Epidermal melanocyte (primary cell): ENCODE data around the gene LIFR.
"Not testable (repeated sequence)": the region's sequence is repeated elsewhere in the genome, so short reads cannot be mapped to it uniquely, and the experiment has no call there.

Source experiments
- DNase-seq: peaks from one replicate; pipeline ENCODE4 v3.0.0; 2011; ENCODE audit warnings: low spot score; ENCODE audit not compliant: insufficient read length

The LIFR gene

GRCh38 chr5:38518341-38518740 is 38.1 kb downstream of the LIFR start:
- no peak for DNase-seq

GRCh38 chr5:38516649-38517048 is 39.8 kb downstream of the LIFR start:
- not testable (repeated sequence) for DNase-seq

GRCh38 chr5:38515646-38516045 is 40.8 kb downstream of the LIFR start:
- no peak for DNase-seq

GRCh38 chr5:38515092-38515491 is 41.4 kb downstream of the LIFR start:
- no peak for DNase-seq

- no peak for DNase-seq
Measured at GRCh38 chr5:38509185-38509584, 47.3 kb downstream of the LIFR start.

- no peak for DNase-seq
Measured at GRCh38 chr5:38506302-38506701, 50.1 kb downstream of the LIFR start.

- DNase-seq, result no peak
Measured at GRCh38 chr5:38500573-38501260, 55.7 kb downstream of the LIFR start.

GRCh38 chr5:38497946-38498345 is 58.5 kb downstream of the LIFR start:
- no peak for DNase-seq

GRCh38 chr5:38494763-38495162 is 61.7 kb downstream of the LIFR start:
- no peak for DNase-seq

GRCh38 chr5:38494175-38494574 is 62.3 kb downstream of the LIFR start:
- DNase-seq, result no peak

GRCh38 chr5:38483805-38484398 is 72.5 kb downstream of the LIFR start:
- no peak for DNase-seq

- DNase-seq, result no peak
Measured at GRCh38 chr5:38479315-38479904, 77.0 kb downstream of the LIFR start.

GRCh38 chr5:38478878-38479277 is 77.6 kb downstream of the LIFR start:
- DNase-seq, result no peak

GRCh38 chr5:38478166-38478565 is 78.3 kb downstream of the LIFR start:
- DNase-seq, result peak; percentile 36

- DNase-seq, result no peak
Measured at GRCh38 chr5:38473008-38473407, 83.4 kb downstream of the LIFR start.

GRCh38 chr5:38472541-38472940 is 83.9 kb downstream of the LIFR start:
- no peak for DNase-seq

GRCh38 chr5:38471709-38472108 is 84.7 kb downstream of the LIFR start:
- no peak for DNase-seq

GRCh38 chr5:38469707-38470267 is 86.7 kb downstream of the LIFR start:
- DNase-seq, result no peak

GRCh38 chr5:38468978-38469706 is 87.3 kb downstream of the LIFR start:
- DNase-seq, result no peak

- peak; percentile 38 for DNase-seq
Measured at GRCh38 chr5:38468202-38468673, 88.2 kb downstream of the LIFR start.

- DNase-seq, result no peak
Measured at GRCh38 chr5:38467353-38468040, 88.9 kb downstream of the LIFR start.
